ENCODE data around the gene EZR. TPM values are rescaled to one million over a fixed set of nuclear protein-coding genes. Genes with fewer than 3 reads are reported as not detected.

Gene EZR
- total and polyA plus RNA-seq, 9 of the 15 experiments (the other 6 are each of a cell fraction or from before 2014, with no cell fraction given), result 36.5 to 162 (median 104) TPM

- peaks cover 8% of the 10 kb centered on the region for H3K9me1 ChIP-seq (ENCODE audit: control insufficient read depth, insufficient read depth, low read length)
- H3K9me3 ChIP-seq (replicated peaks; ENCODE audit: control insufficient read depth, insufficient read depth, low read depth, low read length), result no peaks in the 10 kb centered on the region; the same call in 1 of the 2 replicates
- POLR2A ChIA-PET, result interaction anchor here (2.9 kb wide), 1 partner anchor 14 kb away, joined by 22 read pairs; no protein-coding TSS in a partner anchor
- DNase-seq (ENCODE audit: extremely low read depth in 1 of 4, low spot score in 3 of 4) (no peak), FAIRE-seq (no peak), ATAC-seq (no peak)
- H3K4me3 ChIP-seq, result no peak overlapping the region
- H3K27ac ChIP-seq (ENCODE audit: extremely low read depth, low read depth, low read length), result no peak overlapping the region
- no peaks in the 10 kb centered on the region; a peak in 1 of 5 replicates for H3K27me3 ChIP-seq (ENCODE audit: control insufficient read depth in 2 of 2, insufficient read depth in 2 of 2, low read length in 2 of 2)
- no peak for TF ChIP-seq ILF3 (IDR thresholded peaks at IDR 0.05; ENCODE audit: borderline replicate concordance)
- TF ChIP-seq CEBPG (CRISPR knock-in tag; IDR thresholded peaks at IDR 0.05), result no peak
- no peak for TF ChIP-seq CEBPG (tag; conservative IDR thresholded peaks at IDR 0.05 in 1 of 2, IDR thresholded peaks at IDR 0.05 in 1 of 2)
- no peak for TF ChIP-seq STAT5A (IDR thresholded peaks at IDR 0.05; ENCODE audit: borderline replicate concordance, low read length)
- TF ChIP-seq CC2D1A (IDR thresholded peaks at IDR 0.05), result no peak
- no peak for TF ChIP-seq ZNF639 (CRISPR knock-in tag; conservative IDR thresholded peaks at IDR 0.05 in 1 of 2, IDR thresholded peaks at IDR 0.05 in 1 of 2)
- no peak for TF ChIP-seq HDAC8 (tag; IDR thresholded peaks at IDR 0.05)
- no peak for TF ChIP-seq HMGN3 (IDR thresholded peaks at IDR 0.05; ENCODE audit: borderline replicate concordance, extremely low read depth, insufficient read length, low read depth, low read length)
- TF ChIP-seq FOXO4 (CRISPR knock-in tag; IDR thresholded peaks at IDR 0.05), result no peak
- no peak for TF ChIP-seq ZNF785 (CRISPR knock-in tag; IDR thresholded peaks at IDR 0.05)
- no peak for TF ChIP-seq ZNF41 (CRISPR knock-in tag; conservative IDR thresholded peaks at IDR 0.05)
- no peak for TF ChIP-seq BMI1 (IDR thresholded peaks at IDR 0.05; ENCODE audit: low read length)
- TF ChIP-seq ZFP30 (CRISPR knock-in tag; IDR thresholded peaks at IDR 0.05; ENCODE audit: borderline replicate concordance), result no peak
- TF ChIP-seq JUN (IDR thresholded peaks at IDR 0.05; ENCODE audit: borderline replicate concordance, low read depth, low read length), result no peak
- TF ChIP-seq JUN (CRISPR knock-in tag; IDR thresholded peaks at IDR 0.05; ENCODE audit: borderline replicate concordance), result no peak
- no peak for TF ChIP-seq PHB2 (IDR thresholded peaks at IDR 0.05; ENCODE audit: low read depth)
- BruUV-seq (replicated peaks), result no TSS peak
- H3K79me2 ChIP-seq (ENCODE audit: control insufficient read depth, insufficient read depth, low read length), result peaks cover 8% of the 10 kb centered on the region; the same call in 2 of the 3 replicates
- no peak overlapping the region for H2AFZ ChIP-seq (ENCODE audit: low read depth, low read length)
- H3K36me3 ChIP-seq (ENCODE audit: control insufficient read depth, insufficient read depth, low read length), result no peaks in the 10 kb centered on the region
- H4K20me1 ChIP-seq (replicated peaks; ENCODE audit: control insufficient read depth, insufficient read depth, low read length), result no peaks in the 10 kb centered on the region
- in situ Hi-C loops (cut with MboI) (no loop called here), intact Hi-C loops (cut with micrococcal nuclease) (no loop called here)
- H3K9ac ChIP-seq (ENCODE audit: insufficient read depth in 1 of 2, low read depth in 2 of 2, low read length in 2 of 2), result no peak overlapping the region
- peaks cover 34 to 43% of the 10 kb centered on the region in 2 experiments for H3K4me1 ChIP-seq (replicated peaks in 1 of 2; ENCODE audit: control insufficient read depth in 2 of 2, insufficient read depth in 2 of 2, low read length in 2 of 2)
- CTCF ChIA-PET (ENCODE audit: low intra/inter-chr PET ratio), result no interaction called here
- 36% methylated on average over 4 of the region's 4 CpGs for WGBS (ENCODE audit: insufficient coverage, low coverage, missing lambda C conversion rate)
- H3K4me2 ChIP-seq (ENCODE audit: insufficient read depth, low read length), result no peak overlapping the region
Observed at GRCh38 chr6:158856261-158856660, 37.1 kb upstream of the EZR start.
